H1 (cell line): Measurements from ENCODE around the gene CYP1B1. TPM values are rescaled to one million over a fixed set of nuclear protein-coding genes. Genes with fewer than 3 reads are reported as not detected.

Source experiments
- CTCF ChIA-PET: fragments of 300-600 bp; sonication (Branson Sonifier 250); formaldehyde crosslinking; loops from one replicate; lab custom pipeline; 2021; ENCODE audit not compliant: partially characterized antibody; lab: Charles Lee
- POLR2A ChIA-PET: fragments of 300-600 bp; sonication (Branson Sonifier 250); formaldehyde crosslinking; loops from one replicate; lab custom pipeline; 2021; ENCODE audit warnings: inconsistent platforms; ENCODE audit not compliant: partially characterized antibody; lab: Charles Lee
- DNase-seq, 2 experiments: peaks; one replicate each; pipeline versions ENCODE4 v3.0.0 to v3.0.0-alpha.2; 2010 to 2022; ENCODE audit warnings: low spot score in 2 of 2, low read depth in 1 of 2, mixed read lengths in 1 of 2
- FAIRE-seq: peaks from 2 replicates; lab custom pipeline; 2011; peaks lifted over from hg19 to GRCh38; lab: Jason Lieb, UNC
- H2AFZ ChIP-seq: 2 replicates; pipeline ENCODE4 v1.8.1; 2012; ENCODE audit warnings: low read length, inconsistent platforms
- H2AK5ac ChIP-seq: 2 replicates; pipeline ENCODE4 v1.6.1; 2013; ENCODE audit warnings: low read depth, low read length
- H2BK120ac ChIP-seq: replicated peaks from 2 replicates; pipeline ENCODE3; 2013; ENCODE audit warnings: low read depth, low read length, inconsistent platforms
- H2BK12ac ChIP-seq: 2 replicates; pipeline ENCODE4 v1.6.1; 2013; ENCODE audit warnings: low read depth, low read length
- H2BK15ac ChIP-seq: 2 replicates; pipeline ENCODE4 v1.6.1; 2013; ENCODE audit warnings: low read length
- H2BK20ac ChIP-seq: 2 replicates; pipeline ENCODE4 v1.6.1; 2013; ENCODE audit warnings: low read length
- H2BK5ac ChIP-seq: 2 replicates; pipeline ENCODE4 v1.6.1; 2013; ENCODE audit warnings: low read depth, low read length
- H3K14ac ChIP-seq: 2 replicates; pipeline ENCODE4 v1.6.1; 2013; ENCODE audit warnings: inconsistent platforms; ENCODE audit not compliant: insufficient read length
- H3K18ac ChIP-seq: 2 replicates; pipeline ENCODE4 v1.6.1; 2013; ENCODE audit warnings: low read length; ENCODE audit errors: extremely low read depth
- H3K23ac ChIP-seq: 2 replicates; pipeline ENCODE4 v1.6.1; 2013; ENCODE audit warnings: inconsistent platforms; ENCODE audit not compliant: insufficient read length
- H3K23me2 ChIP-seq: 2 replicates; pipeline ENCODE4 v1.6.1; 2013; ENCODE audit warnings: low read depth, low read length
- H3K27ac ChIP-seq: 2 replicates; pipeline ENCODE4 v1.6.1; 2011; ENCODE audit warnings: low read depth, low read length, inconsistent platforms
- H3K27me3 ChIP-seq, 4 experiments: replicated peaks in 1 of 4; 1 replicate in 1 of 4; 2 replicates in 3 of 4; pipeline versions ENCODE4 v1.6.1 to v1.8.1; 2011 to 2013; ENCODE audit warnings: low read length in 3 of 4, mild to moderate bottlenecking in 3 of 4, inconsistent platforms in 2 of 4, mixed read lengths in 2 of 4, moderate library complexity in 1 of 4; ENCODE audit not compliant: control insufficient read depth in 3 of 4, insufficient read depth in 3 of 4; ENCODE audit errors: extremely low read depth in 1 of 4
- H3K36me3 ChIP-seq, 4 experiments: 2 replicates each; pipeline versions ENCODE4 v1.6.1 to v1.8.1; 2011 to 2013; ENCODE audit warnings: mild to moderate bottlenecking in 4 of 4, low read length in 3 of 4, moderate library complexity in 2 of 4, control low read depth in 1 of 4, inconsistent platforms in 1 of 4; ENCODE audit not compliant: insufficient read depth in 4 of 4, control insufficient read depth in 2 of 4
- H3K4ac ChIP-seq: replicated peaks from 2 replicates; pipeline ENCODE3; 2013; ENCODE audit warnings: low read length, low read depth, mixed read lengths, inconsistent platforms; ENCODE audit not compliant: insufficient read length
- H3K4me1 ChIP-seq, 4 experiments: replicated peaks in 1 of 4; 1 replicate in 1 of 4; 2 replicates in 3 of 4; pipeline versions ENCODE4 v1.6.1 to v1.8.1; 2011 to 2013; ENCODE audit warnings: low read length in 3 of 4, inconsistent platforms in 2 of 4, mixed read lengths in 1 of 4; ENCODE audit not compliant: insufficient read depth in 4 of 4, control insufficient read depth in 3 of 4
- H3K4me2 ChIP-seq, 2 experiments: 2 replicates each; pipeline versions ENCODE4 v1.6.1 to v1.8.1; 2011 to 2013; ENCODE audit warnings: low read depth in 2 of 2, low read length in 2 of 2, control low read depth in 1 of 2, inconsistent platforms in 1 of 2, mild to moderate bottlenecking in 1 of 2; ENCODE audit not compliant: insufficient read depth in 1 of 2
- H3K4me3 ChIP-seq, 4 experiments: fragments of 200-600, 300-600 bp in 1 of 4; sonication (generic), shearing (Covaris generic), sonication (Bioruptor Twin) in 1 of 4; 2 replicates each; pipeline versions ENCODE4 v1.5.1 to v1.8.1; 2011 to 2016; ENCODE audit warnings: low read length in 4 of 4, low read depth in 3 of 4, control low read depth in 2 of 4, inconsistent platforms in 2 of 4, mild to moderate bottlenecking in 2 of 4, mixed read lengths in 1 of 4, moderate library complexity in 1 of 4; ENCODE audit not compliant: insufficient read depth in 2 of 4; ENCODE audit errors: extremely low read depth in 1 of 4
- H3K56ac ChIP-seq: replicated peaks from 2 replicates; pipeline ENCODE3; 2013; ENCODE audit warnings: low read depth, mild to moderate bottlenecking, mixed read lengths, low read length, inconsistent platforms; ENCODE audit not compliant: insufficient read length
- H3K79me1 ChIP-seq: 2 replicates; pipeline ENCODE4 v1.6.1; 2013; ENCODE audit warnings: low read depth, low read length, control low read depth
- H3K79me2 ChIP-seq, 2 experiments: 2 replicates each; pipeline versions ENCODE4 v1.6.1 to v1.8.1; 2012 to 2013; ENCODE audit warnings: low read length in 2 of 2, mild to moderate bottlenecking in 2 of 2, inconsistent platforms in 1 of 2; ENCODE audit not compliant: insufficient read depth in 2 of 2, control insufficient read depth in 1 of 2
- H3K9ac ChIP-seq, 4 experiments: replicated peaks in 1 of 4; 1 replicate in 1 of 4; 2 replicates in 3 of 4; pipeline versions ENCODE4 v1.6.1 to v1.8.1; 2011 to 2013; ENCODE audit warnings: low read depth in 3 of 4, low read length in 3 of 4, control low read depth in 2 of 4, mild to moderate bottlenecking in 2 of 4, moderate library complexity in 2 of 4, inconsistent platforms in 1 of 4; ENCODE audit errors: extremely low read depth in 1 of 4
- H3K9me3 ChIP-seq, 2 experiments: 2 replicates each; pipeline versions ENCODE4 v1.6.1 to v1.8.1; 2012 to 2013; ENCODE audit warnings: mild to moderate bottlenecking in 2 of 2, moderate library complexity in 2 of 2, control low read depth in 1 of 2, inconsistent platforms in 1 of 2, low read depth in 1 of 2, low read length in 1 of 2, mixed read lengths in 1 of 2; ENCODE audit not compliant: insufficient read depth in 2 of 2
- H4K20me1 ChIP-seq, 2 experiments: replicated peaks in 1 of 2; 2 replicates each; pipeline versions ENCODE3 to v1.8.1; 2011 to 2013; ENCODE audit warnings: inconsistent platforms in 2 of 2, low read length in 2 of 2, mild to moderate bottlenecking in 1 of 2; ENCODE audit not compliant: insufficient read depth in 2 of 2, control insufficient read depth in 1 of 2
- H4K5ac ChIP-seq: 2 replicates; pipeline ENCODE4 v1.6.1; 2013; ENCODE audit warnings: low read length, low read depth, mixed read lengths, inconsistent platforms; ENCODE audit not compliant: insufficient read length
- H4K8ac ChIP-seq: 2 replicates; pipeline ENCODE4 v1.8.0; 2013; ENCODE audit warnings: mild to moderate bottlenecking, moderate library complexity, low read length, inconsistent platforms; ENCODE audit not compliant: insufficient read depth; ENCODE audit errors: extremely low read depth
- H4K91ac ChIP-seq: replicated peaks from 2 replicates; pipeline ENCODE3; 2013; ENCODE audit warnings: low read length, mixed read lengths, inconsistent platforms; ENCODE audit not compliant: insufficient read length
- ASH2L ChIP-seq: fragments of 200-600, 300-600 bp; sonication (generic); IDR thresholded peaks from one replicate; pipeline ENCODE4 v1.7.1; 2017; ENCODE audit warnings: low read length
- JUN ChIP-seq: IDR thresholded peaks from 2 replicates; pipeline ENCODE4 v1.6.1; 2011; ENCODE audit warnings: low read depth, mild to moderate bottlenecking, improper control_type of control experiment, low read length
- KDM5A ChIP-seq: fragments of 200-600 bp; IDR thresholded peaks from 2 replicates; pipeline ENCODE4 v1.7.1; 2012; ENCODE audit warnings: mild to moderate bottlenecking, low read length, inconsistent platforms, mixed read lengths
- NRF1 ChIP-seq: IDR thresholded peaks from 2 replicates; pipeline ENCODE4 v1.6.1; 2011; ENCODE audit warnings: mild to moderate bottlenecking, low read depth, low read length, improper control_type of control experiment
- RXRA ChIP-seq: IDR thresholded peaks from 2 replicates; pipeline ENCODE4 v1.6.1; 2011; ENCODE audit warnings: low read depth, mild to moderate bottlenecking, low read length, moderate library complexity; ENCODE audit not compliant: insufficient read depth
- SP1 ChIP-seq: IDR thresholded peaks from 2 replicates; pipeline ENCODE4 v1.6.1; 2011; ENCODE audit warnings: low read depth, low read length
- SP4 ChIP-seq: IDR thresholded peaks from 2 replicates; pipeline ENCODE4 v1.6.1; 2012; ENCODE audit warnings: low read length, inconsistent platforms
- WGBS, 2 experiments: shearing (Covaris generic) in 1 of 2; methylation state at CpG; one replicate each; pipeline versions ENCODE4 v1.1.6 to v1.1.7; 2013 to 2015; ENCODE audit warnings: low lambda C conversion rate in 2 of 2, mixed read lengths in 2 of 2, inconsistent platforms in 1 of 2, low coverage in 1 of 2, missing lambda C conversion rate in 1 of 2; ENCODE audit not compliant: insufficient replicate concordance in 2 of 2, insufficient coverage in 1 of 2, insufficient read length in 1 of 2; ENCODE audit errors: extremely low coverage in 1 of 2, missing lambda C conversion rate in 1 of 2; 5-methylcytosine and 5-hydroxymethylcytosine counted together
- polyA plus RNA-seq, 7 experiments: library from polyadenylated mRNA; depleted of rRNA in 3 of 7; stranded (reverse) in 5 of 7; unstranded in 2 of 7; fragments of >200 nt in 5 of 7; fragments of 200-250 nt in 2 of 7; gene quantifications; 1 replicate in 5 of 7; 2 replicates in 1 of 7; 4 replicates in 1 of 7; pipeline versions ENCODE4 v1.2.1 to v1.2.3, GENCODE V29; 2011 to 2013; ENCODE audit warnings: missing spikeins in 2 of 7, mixed read lengths in 2 of 7
- total RNA-seq: library from RNA; stranded (reverse); fragmentation: NEBNext Ultra II Directional; extraction: Animal tissue kit (Norgen Biotek cat#: 25700); gene quantifications from 2 replicates; pipeline ENCODE4 v1.2.1, GENCODE V29; 2021

CYP1B1 gene
- total and polyA plus RNA-seq, 2 of the 8 experiments (the other 6 are each of a cell fraction or from before 2014, with no cell fraction given): 1.3 to 5.7 TPM

GRCh38 chr2:38033646-38034045 lies 42.3 kb downstream of the CYP1B1 start:
- Histone ChIP-seq H3K18ac (no peak overlapping the region), H3K27ac (no peak overlapping the region), H4K8ac (no peak overlapping the region), H2BK120ac (no peak overlapping the region), H3K14ac (no peak overlapping the region), H3K9ac (no peak overlapping the region), H3K4me1 (peaks cover 0 to 4% (median 3%) of the 10 kb centered on the region in 4 experiments; a peak in 3 of 7 replicates), H3K23ac (no peak overlapping the region), H4K20me1 (no peaks in the 10 kb centered on the region), H4K91ac (no peak overlapping the region), H4K5ac (no peak overlapping the region), H2BK12ac (no peak overlapping the region), H3K4me3 (no peak overlapping the region), H2AK5ac (no peak overlapping the region), H2BK15ac (no peak overlapping the region), H3K27me3 (peaks cover 0 to 10% (median 3%) of the 10 kb centered on the region in 4 experiments; a peak in 6 of 7 replicates), H3K79me2 (no peaks in the 10 kb centered on the region), H3K56ac (no peak overlapping the region), H3K4me2 (no peak overlapping the region), H3K79me1 (no peaks in the 10 kb centered on the region), H2AFZ (no peak overlapping the region), H3K36me3 (no peaks in the 10 kb centered on the region), H3K23me2 (peaks cover 1% of the 10 kb centered on the region; the same call in 1 of the 2 replicates), H2BK20ac (no peak overlapping the region), H2BK5ac (no peak overlapping the region), H3K9me3 (no peaks in the 10 kb centered on the region), H3K4ac (no peak overlapping the region)
- POLR2A ChIA-PET: interaction anchor here (0.6 kb wide), 1 partner anchor 38 kb away, joined by 3 read pairs; no protein-coding TSS in a partner anchor
- CTCF ChIA-PET: no interaction called here
- FAIRE-seq (no peak), DNase-seq (no peak)
- WGBS, 2 experiments: 66% methylated on average over 2 of the region's 2 CpGs; no CpG with 5 or more reads in 1 of the 2 experiments
- TF ChIP-seq SP1 (no peak), ASH2L (no peak), SP4 (no peak), KDM5A (no peak), RXRA (no peak), NRF1 (no peak), JUN (no peak)
